ENCODE data around the gene AGPS. TPM values are rescaled to one million over a fixed set of nuclear protein-coding genes. Genes with fewer than 3 reads are reported as not detected.
A peak's percentile ranks its signal among the peaks of the same experiment; 100 is the strongest.

Gene AGPS
- total and polyA plus RNA-seq, 2 of the 13 experiments (the other 11 are each of a cell fraction or from before 2014, with no cell fraction given), result 39.4 to 99.0 TPM

DNA sequence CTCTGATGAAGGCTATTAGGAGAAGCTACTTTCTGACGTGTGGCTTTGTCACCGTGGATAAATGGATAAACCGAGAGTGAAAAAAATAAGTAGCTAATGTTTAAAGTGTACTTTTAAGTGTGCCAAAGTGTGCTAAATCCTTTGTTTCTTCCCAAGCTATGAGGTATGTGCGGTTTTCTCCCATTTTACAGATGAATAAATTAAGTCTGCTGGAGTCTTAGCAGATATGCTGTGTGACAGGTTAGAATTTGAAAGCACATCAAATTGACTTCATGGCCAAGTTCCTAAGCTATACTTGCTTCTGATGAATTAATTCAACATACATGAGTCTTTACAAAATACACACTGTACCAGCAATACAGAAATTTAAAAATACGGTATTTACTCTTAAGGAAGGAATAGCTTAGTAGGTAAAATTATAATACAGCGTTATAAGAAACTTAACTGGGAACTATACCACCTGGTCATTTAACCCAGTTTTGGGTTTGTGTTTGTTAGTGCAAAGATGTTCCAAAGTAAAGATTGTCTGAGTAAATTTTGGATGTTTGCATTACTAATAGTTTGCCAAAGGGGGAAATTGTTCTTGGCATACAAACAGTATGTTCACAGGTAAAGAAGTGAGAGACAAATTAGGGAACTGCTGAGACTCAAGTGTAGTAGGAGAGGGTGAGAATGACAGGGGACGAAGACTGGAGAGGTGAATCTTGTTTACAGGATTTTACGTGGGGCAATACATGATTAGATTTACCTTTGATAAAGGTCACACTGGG is 1.4 kb downstream of the AGPS start (continued):
- TF ChIP-seq KAT8 (CRISPR knock-in tag; IDR thresholded peaks at IDR 0.05) (no peak), TMF1 (CRISPR knock-in tag; IDR thresholded peaks at IDR 0.05; ENCODE audit: low read depth) (no peak), ZNF629 (CRISPR knock-in tag; conservative IDR thresholded peaks at IDR 0.05) (peak; percentile 94), ZNF296 (CRISPR knock-in tag; conservative IDR thresholded peaks at IDR 0.05) (no peak), CCAR2 (optimal IDR thresholded peaks at IDR 0.05; ENCODE audit: low read depth, low read length) (no peak), CREB1 (IDR thresholded peaks at IDR 0.05) (no peak), CREB1 (CRISPR knock-in tag; IDR thresholded peaks at IDR 0.05) (peak; percentile 20; the same call in 1 of the 2 replicates), RXRB (CRISPR knock-in tag; IDR thresholded peaks at IDR 0.05; ENCODE audit: borderline replicate concordance) (peak; percentile 64), POLR2G (IDR thresholded peaks at IDR 0.05; ENCODE audit: low read depth, low read length) (no peak), MAF1 (CRISPR knock-in tag; IDR thresholded peaks at IDR 0.05; ENCODE audit: borderline replicate concordance) (no peak), ETV5 (CRISPR knock-in tag; IDR thresholded peaks at IDR 0.05; ENCODE audit: borderline replicate concordance) (no peak), ZNF441 (CRISPR knock-in tag; IDR thresholded peaks at IDR 0.05; ENCODE audit: borderline replicate concordance) (no peak), KLF6 (CRISPR knock-in tag; IDR thresholded peaks at IDR 0.05) (no peak), GFI1 (CRISPR knock-in tag; IDR thresholded peaks at IDR 0.05; ENCODE audit: borderline replicate concordance) (0 out of 2 replicates have a peak, but pooled peaks have one; percentile 17), AHDC1 (CRISPR knock-in tag; IDR thresholded peaks at IDR 0.05; ENCODE audit: borderline replicate concordance) (peak; percentile 47; the same call in 1 of the 2 replicates), ZBTB26 (CRISPR knock-in tag; IDR thresholded peaks at IDR 0.05; ENCODE audit: borderline replicate concordance) (no peak)
- TF ChIP-seq, protein P1, sequence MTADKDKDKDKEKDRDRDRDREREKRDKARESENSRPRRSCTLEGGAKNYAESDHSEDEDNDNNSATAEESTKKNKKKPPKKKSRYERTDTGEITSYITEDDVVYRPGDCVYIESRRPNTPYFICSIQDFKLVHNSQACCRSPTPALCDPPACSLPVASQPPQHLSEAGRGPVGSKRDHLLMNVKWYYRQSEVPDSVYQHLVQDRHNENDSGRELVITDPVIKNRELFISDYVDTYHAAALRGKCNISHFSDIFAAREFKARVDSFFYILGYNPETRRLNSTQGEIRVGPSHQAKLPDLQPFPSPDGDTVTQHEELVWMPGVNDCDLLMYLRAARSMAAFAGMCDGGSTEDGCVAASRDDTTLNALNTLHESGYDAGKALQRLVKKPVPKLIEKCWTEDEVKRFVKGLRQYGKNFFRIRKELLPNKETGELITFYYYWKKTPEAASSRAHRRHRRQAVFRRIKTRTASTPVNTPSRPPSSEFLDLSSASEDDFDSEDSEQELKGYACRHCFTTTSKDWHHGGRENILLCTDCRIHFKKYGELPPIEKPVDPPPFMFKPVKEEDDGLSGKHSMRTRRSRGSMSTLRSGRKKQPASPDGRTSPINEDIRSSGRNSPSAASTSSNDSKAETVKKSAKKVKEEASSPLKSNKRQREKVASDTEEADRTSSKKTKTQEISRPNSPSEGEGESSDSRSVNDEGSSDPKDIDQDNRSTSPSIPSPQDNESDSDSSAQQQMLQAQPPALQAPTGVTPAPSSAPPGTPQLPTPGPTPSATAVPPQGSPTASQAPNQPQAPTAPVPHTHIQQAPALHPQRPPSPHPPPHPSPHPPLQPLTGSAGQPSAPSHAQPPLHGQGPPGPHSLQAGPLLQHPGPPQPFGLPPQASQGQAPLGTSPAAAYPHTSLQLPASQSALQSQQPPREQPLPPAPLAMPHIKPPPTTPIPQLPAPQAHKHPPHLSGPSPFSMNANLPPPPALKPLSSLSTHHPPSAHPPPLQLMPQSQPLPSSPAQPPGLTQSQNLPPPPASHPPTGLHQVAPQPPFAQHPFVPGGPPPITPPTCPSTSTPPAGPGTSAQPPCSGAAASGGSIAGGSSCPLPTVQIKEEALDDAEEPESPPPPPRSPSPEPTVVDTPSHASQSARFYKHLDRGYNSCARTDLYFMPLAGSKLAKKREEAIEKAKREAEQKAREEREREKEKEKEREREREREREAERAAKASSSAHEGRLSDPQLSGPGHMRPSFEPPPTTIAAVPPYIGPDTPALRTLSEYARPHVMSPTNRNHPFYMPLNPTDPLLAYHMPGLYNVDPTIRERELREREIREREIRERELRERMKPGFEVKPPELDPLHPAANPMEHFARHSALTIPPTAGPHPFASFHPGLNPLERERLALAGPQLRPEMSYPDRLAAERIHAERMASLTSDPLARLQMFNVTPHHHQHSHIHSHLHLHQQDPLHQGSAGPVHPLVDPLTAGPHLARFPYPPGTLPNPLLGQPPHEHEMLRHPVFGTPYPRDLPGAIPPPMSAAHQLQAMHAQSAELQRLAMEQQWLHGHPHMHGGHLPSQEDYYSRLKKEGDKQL (CRISPR knock-in tag; IDR thresholded peaks at IDR 0.05; ENCODE audit: low read depth), result peak; percentile 76; the same call in 1 of the 2 replicates
